ENCODE results near the gene SGMS1. TPM values are rescaled to one million over a fixed set of nuclear protein-coding genes. Genes with fewer than 3 reads are reported as not detected.

SGMS1 gene
- total RNA-seq, 3 donors from 2014 or later (not counting 1 experiment from before 2014, with no cell fraction given) = 24.5 to 32.7 (median 30.4) TPM

DNA sequence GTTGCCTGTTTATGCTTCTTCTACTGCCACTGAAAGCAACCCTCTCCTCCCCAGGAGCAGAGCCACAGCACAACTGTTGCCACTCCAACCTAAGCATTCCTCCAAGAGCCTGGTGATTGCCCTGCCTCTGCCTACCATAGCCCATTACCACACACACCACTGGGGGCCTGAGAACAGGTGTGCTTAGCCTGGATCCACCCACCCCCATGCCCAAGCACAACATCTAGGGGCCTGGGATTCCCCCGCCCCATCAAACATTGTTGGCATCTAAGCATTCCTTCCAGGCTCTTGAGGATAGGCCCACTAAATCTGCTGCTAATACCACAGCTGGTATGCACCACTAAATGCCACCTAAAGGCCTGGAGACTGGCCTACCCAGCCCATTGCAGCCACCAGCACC is 329.2 kb downstream of the SGMS1 start:
- Mint-ChIP-seq H3K27ac (no peak overlapping the region), H3K36me3 (no peaks in the 10 kb centered on the region), H3K4me3 (no peak overlapping the region), H3K9me3 (peaks cover 0 to 2% of the 10 kb centered on the region in 2 donors), H3K27me3 (ENCODE audit: low read depth in 2 of 2) (no peaks in the 10 kb centered on the region), H3K4me1 (peaks cover 0 to 10% of the 10 kb centered on the region in 2 donors)
- H3K36me3 ChIP-seq (ENCODE audit: control insufficient read depth, insufficient read depth, low read length) = no peaks in the 10 kb centered on the region
- ATAC-seq (no peak), DNase-seq (no peak)
- no peak overlapping the region for H3K27ac ChIP-seq (ENCODE audit: low read length)
- no peaks in the 10 kb centered on the region for H3K27me3 ChIP-seq (ENCODE audit: control insufficient read depth, insufficient read depth, low read length)
- TF ChIP-seq, protein P1, sequence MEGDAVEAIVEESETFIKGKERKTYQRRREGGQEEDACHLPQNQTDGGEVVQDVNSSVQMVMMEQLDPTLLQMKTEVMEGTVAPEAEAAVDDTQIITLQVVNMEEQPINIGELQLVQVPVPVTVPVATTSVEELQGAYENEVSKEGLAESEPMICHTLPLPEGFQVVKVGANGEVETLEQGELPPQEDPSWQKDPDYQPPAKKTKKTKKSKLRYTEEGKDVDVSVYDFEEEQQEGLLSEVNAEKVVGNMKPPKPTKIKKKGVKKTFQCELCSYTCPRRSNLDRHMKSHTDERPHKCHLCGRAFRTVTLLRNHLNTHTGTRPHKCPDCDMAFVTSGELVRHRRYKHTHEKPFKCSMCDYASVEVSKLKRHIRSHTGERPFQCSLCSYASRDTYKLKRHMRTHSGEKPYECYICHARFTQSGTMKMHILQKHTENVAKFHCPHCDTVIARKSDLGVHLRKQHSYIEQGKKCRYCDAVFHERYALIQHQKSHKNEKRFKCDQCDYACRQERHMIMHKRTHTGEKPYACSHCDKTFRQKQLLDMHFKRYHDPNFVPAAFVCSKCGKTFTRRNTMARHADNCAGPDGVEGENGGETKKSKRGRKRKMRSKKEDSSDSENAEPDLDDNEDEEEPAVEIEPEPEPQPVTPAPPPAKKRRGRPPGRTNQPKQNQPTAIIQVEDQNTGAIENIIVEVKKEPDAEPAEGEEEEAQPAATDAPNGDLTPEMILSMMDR (IDR thresholded peaks at IDR 0.05) = no peak
- H3K9me3 ChIP-seq (ENCODE audit: control insufficient read depth, insufficient read depth, low read length) = no peaks in the 10 kb centered on the region
- H3K4me1 ChIP-seq (ENCODE audit: control insufficient read depth, insufficient read depth, low read length) = no peaks in the 10 kb centered on the region
- 100% methylated on average over 1 of the region's 1 CpG for WGBS (ENCODE audit: insufficient coverage)
- intact Hi-C loops (cut with micrococcal nuclease) = no loop called here
- no peak overlapping the region for H3K4me3 ChIP-seq (ENCODE audit: low read length)

DNA sequence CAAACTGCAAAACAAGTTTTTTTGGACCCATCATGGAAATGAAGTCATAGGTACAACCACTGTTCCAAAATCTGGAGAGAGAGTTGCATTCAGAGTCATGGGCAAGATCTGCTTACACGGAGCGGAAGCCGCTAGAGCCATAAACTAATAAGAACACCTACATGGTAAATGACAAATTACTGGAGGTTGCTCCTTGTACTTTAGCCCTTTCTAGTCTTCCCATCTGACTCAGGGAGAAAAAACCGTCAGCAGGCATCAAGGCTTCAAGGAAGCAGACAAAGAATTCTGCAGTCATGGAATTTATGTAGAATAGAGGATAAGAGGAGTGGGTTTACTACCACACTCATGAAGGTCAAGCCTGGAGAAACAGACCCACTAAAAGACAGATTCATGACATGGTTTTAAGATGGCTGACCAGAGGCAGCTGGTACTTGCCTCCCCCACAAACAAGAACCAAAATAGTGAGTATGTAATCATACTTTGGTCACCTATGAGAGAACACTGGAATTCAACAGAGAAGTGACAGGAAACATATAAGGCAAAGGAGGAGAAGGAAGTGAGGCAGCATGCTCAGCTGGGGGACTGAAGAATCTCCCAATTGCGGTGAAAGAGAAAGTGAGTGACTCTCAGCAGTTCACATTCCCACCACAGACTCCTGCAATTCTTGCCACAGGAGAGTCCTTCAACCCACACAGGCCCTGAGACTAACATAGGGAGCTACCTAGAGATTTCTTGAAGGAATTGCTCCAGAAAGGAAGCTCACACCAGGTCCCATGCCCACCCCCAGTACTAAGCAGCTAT is 330.0 kb downstream of the SGMS1 start:
- TF ChIP-seq, protein P1 (IDR thresholded peaks at IDR 0.05) = no peak
- Histone ChIP-seq H3K4me1 (ENCODE audit: control insufficient read depth, insufficient read depth, low read length) (no peaks in the 10 kb centered on the region), H3K27ac (ENCODE audit: low read length) (no peak overlapping the region), H3K36me3 (ENCODE audit: control insufficient read depth, insufficient read depth, low read length) (no peaks in the 10 kb centered on the region), H3K27me3 (ENCODE audit: control insufficient read depth, insufficient read depth, low read length) (no peaks in the 10 kb centered on the region), H3K9me3 (ENCODE audit: control insufficient read depth, insufficient read depth, low read length) (no peaks in the 10 kb centered on the region), H3K4me3 (ENCODE audit: low read length) (no peak overlapping the region)
- Mint-ChIP-seq H3K27me3 (ENCODE audit: low read depth in 2 of 2) (no peaks in the 10 kb centered on the region), H3K9me3 (peaks cover 0 to 2% of the 10 kb centered on the region in 2 donors), H3K36me3 (no peaks in the 10 kb centered on the region), H3K4me3 (no peak overlapping the region), H3K4me1 (peaks cover 0 to 10% of the 10 kb centered on the region in 2 donors), H3K27ac (no peak overlapping the region)
- intact Hi-C loops (cut with micrococcal nuclease) = no loop called here
- ATAC-seq (no peak), DNase-seq (no peak)
- WGBS (ENCODE audit: insufficient coverage) = 95% methylated on average over 4 of the region's 5 CpGs

DNA sequence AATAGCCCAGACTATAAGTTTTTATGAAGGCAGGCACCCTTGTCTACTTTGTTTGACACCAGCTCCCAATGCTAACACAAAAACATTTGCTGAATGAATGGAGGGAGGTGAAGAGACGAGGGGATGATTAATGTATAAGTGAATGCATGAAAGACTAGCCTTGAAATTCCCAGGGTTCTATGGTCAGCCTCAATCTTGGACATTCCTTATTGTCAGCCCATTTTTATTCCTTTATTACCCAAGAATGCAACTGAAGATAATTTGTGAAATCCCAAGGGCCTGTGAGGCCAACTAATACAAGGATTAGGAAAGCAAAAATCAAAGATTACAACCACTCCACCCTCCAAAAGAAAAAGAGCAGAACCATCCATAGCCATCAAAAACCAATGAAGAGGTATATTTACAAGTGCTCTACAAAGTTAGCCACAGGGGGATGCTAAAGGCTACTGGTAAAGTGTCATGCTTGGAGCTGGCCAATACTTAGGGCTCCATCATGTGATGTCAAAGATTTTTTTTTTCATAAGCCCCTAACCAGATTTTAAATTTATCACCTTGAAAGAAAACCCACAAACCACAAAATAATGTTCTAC is 332.4 kb downstream of the SGMS1 start:
- peaks cover 0 to 10% of the 10 kb centered on the region in 2 donors for H3K4me1 Mint-ChIP-seq
- intact Hi-C loops (cut with micrococcal nuclease) = no loop called here
- Histone ChIP-seq H3K4me1 (ENCODE audit: control insufficient read depth, insufficient read depth, low read length) (no peaks in the 10 kb centered on the region), H3K27me3 (ENCODE audit: control insufficient read depth, insufficient read depth, low read length) (no peaks in the 10 kb centered on the region), H3K9me3 (ENCODE audit: control insufficient read depth, insufficient read depth, low read length) (no peaks in the 10 kb centered on the region), H3K36me3 (ENCODE audit: control insufficient read depth, insufficient read depth, low read length) (no peaks in the 10 kb centered on the region), H3K27ac (ENCODE audit: low read length) (no peak overlapping the region), H3K4me3 (ENCODE audit: low read length) (no peak overlapping the region)
- no CpG with 5 or more reads among the region's 1 CpG for WGBS (ENCODE audit: insufficient coverage)
- peaks cover 0 to 4% of the 10 kb centered on the region in 2 donors for H3K27me3 Mint-ChIP-seq (ENCODE audit: low read depth in 2 of 2)
- ATAC-seq (no peak), DNase-seq (no peak)
- H3K9me3 Mint-ChIP-seq = no peaks in the 10 kb centered on the region
- TF ChIP-seq, protein P1 (IDR thresholded peaks at IDR 0.05) = no peak
- H3K27ac Mint-ChIP-seq = no peak overlapping the region
- no peaks in the 10 kb centered on the region for H3K36me3 Mint-ChIP-seq
- H3K4me3 Mint-ChIP-seq = no peak overlapping the region
